Osteoblast (primary cell): ENCODE data around the gene AP5S1. TPM values are rescaled to one million over a fixed set of nuclear protein-coding genes. Genes with fewer than 3 reads are reported as not detected.
"Not testable (repeated sequence)": the region's sequence is repeated elsewhere in the genome, so short reads cannot be mapped to it uniquely, and the experiment has no call there.

Experiments used
- DNase-seq: peaks from one replicate; pipeline ENCODE4 v3.0.0; 2011; ENCODE audit warnings: low spot score, mixed read lengths; ENCODE audit not compliant: insufficient read length; ENCODE audit errors: missing footprints
- H2AFZ ChIP-seq: 2 replicates; pipeline ENCODE4 v1.6.0; 2011; ENCODE audit warnings: mild to moderate bottlenecking, low read length
- H3K27ac ChIP-seq: 2 replicates; pipeline ENCODE4 v1.5.1; 2011; ENCODE audit warnings: mild to moderate bottlenecking, low read depth, low read length, moderate library complexity
- H3K27me3 ChIP-seq: 2 replicates; pipeline ENCODE4 v1.6.0; 2012; ENCODE audit warnings: mild to moderate bottlenecking, control low read depth, inconsistent platforms, low read length, moderate library complexity; ENCODE audit not compliant: insufficient read depth
- H3K36me3 ChIP-seq: 2 replicates; pipeline ENCODE4 v1.5.1; 2011; ENCODE audit warnings: mild to moderate bottlenecking, low read length, control low read depth, moderate library complexity; ENCODE audit not compliant: insufficient read depth
- H3K4me1 ChIP-seq: 2 replicates; pipeline ENCODE4 v1.5.1; 2011; ENCODE audit warnings: mild to moderate bottlenecking, low read length, control low read depth, moderate library complexity; ENCODE audit not compliant: insufficient read depth
- H3K4me2 ChIP-seq: 2 replicates; pipeline ENCODE4 v1.6.0; 2011; ENCODE audit warnings: mild to moderate bottlenecking, low read length; ENCODE audit not compliant: insufficient read depth
- H3K4me3 ChIP-seq: fragments of 200-600 bp; sonication (generic); 3 replicates; pipeline ENCODE4 v1.5.1; 2012; ENCODE audit warnings: mild to moderate bottlenecking, low read length, inconsistent platforms; ENCODE audit not compliant: insufficient read depth
- H3K79me2 ChIP-seq: 2 replicates; pipeline ENCODE4 v1.6.0; 2012; ENCODE audit warnings: mild to moderate bottlenecking, low read length, control low read depth, inconsistent platforms; ENCODE audit not compliant: insufficient read depth
- H3K9me3 ChIP-seq: 2 replicates; pipeline ENCODE4 v1.5.1; 2011; ENCODE audit warnings: low read depth, low read length, control low read depth
- H4K20me1 ChIP-seq: 2 replicates; pipeline ENCODE4 v1.6.0; 2012; ENCODE audit warnings: mild to moderate bottlenecking, low read length, control low read depth; ENCODE audit not compliant: insufficient read depth
- total RNA-seq: library from RNA; depleted of rRNA; stranded (reverse); fragments of >200 nt; gene quantifications from 2 replicates; pipeline ENCODE4 v1.2.3, GENCODE V29; 2012
- TF ChIP-seq, protein P1 (sequence below): IDR thresholded peaks from 2 replicates; pipeline ENCODE4 v1.5.1; 2011; ENCODE audit warnings: mild to moderate bottlenecking, low read depth, low read length, moderate library complexity; ENCODE audit errors: extremely low read depth

AP5S1 gene
- total RNA-seq, 1 donor, result 25.3 TPM

DNA sequence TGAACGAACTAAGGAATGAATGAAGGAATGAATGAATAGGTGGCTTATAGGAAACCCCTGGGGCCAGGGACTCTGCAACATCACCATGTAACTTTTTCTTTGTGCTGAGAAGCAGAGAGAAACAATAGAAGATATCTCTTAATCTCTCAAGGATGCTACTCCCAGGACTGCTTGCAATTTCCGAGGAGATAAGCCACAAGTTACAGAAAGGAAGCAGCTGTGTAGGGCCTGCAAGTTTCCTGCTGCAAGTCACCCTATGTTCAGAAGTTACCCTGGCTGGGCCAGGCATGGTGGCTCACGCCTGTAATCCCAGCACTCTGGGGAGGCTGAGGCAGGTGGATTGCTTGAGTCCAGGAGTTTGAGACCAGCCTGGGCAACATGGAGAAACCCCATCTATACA, 19.0 kb downstream of the AP5S1 start:
- no peaks in the 10 kb centered on the region for H3K79me2 ChIP-seq
- H3K27ac ChIP-seq, result no peak overlapping the region
- DNase-seq, result peak; percentile 8
- H3K4me2 ChIP-seq, result no peak overlapping the region
- no peak overlapping the region for H3K4me3 ChIP-seq
- H4K20me1 ChIP-seq, result no peaks in the 10 kb centered on the region
- no peaks in the 10 kb centered on the region for H3K36me3 ChIP-seq
- no peaks in the 10 kb centered on the region for H3K9me3 ChIP-seq
- no peaks in the 10 kb centered on the region for H3K27me3 ChIP-seq
- no peak overlapping the region for H2AFZ ChIP-seq
- H3K4me1 ChIP-seq, result peaks cover 11% of the 10 kb centered on the region
- TF ChIP-seq, protein P1, sequence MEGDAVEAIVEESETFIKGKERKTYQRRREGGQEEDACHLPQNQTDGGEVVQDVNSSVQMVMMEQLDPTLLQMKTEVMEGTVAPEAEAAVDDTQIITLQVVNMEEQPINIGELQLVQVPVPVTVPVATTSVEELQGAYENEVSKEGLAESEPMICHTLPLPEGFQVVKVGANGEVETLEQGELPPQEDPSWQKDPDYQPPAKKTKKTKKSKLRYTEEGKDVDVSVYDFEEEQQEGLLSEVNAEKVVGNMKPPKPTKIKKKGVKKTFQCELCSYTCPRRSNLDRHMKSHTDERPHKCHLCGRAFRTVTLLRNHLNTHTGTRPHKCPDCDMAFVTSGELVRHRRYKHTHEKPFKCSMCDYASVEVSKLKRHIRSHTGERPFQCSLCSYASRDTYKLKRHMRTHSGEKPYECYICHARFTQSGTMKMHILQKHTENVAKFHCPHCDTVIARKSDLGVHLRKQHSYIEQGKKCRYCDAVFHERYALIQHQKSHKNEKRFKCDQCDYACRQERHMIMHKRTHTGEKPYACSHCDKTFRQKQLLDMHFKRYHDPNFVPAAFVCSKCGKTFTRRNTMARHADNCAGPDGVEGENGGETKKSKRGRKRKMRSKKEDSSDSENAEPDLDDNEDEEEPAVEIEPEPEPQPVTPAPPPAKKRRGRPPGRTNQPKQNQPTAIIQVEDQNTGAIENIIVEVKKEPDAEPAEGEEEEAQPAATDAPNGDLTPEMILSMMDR, result no peak

- not testable (repeated sequence) for DNase-seq, H3K27me3 ChIP-seq, H3K79me2 ChIP-seq, H3K4me2 ChIP-seq, H3K36me3 ChIP-seq, H2AFZ ChIP-seq, H3K4me3 ChIP-seq, H4K20me1 ChIP-seq, H3K27ac ChIP-seq, H3K9me3 ChIP-seq
- peaks cover 11% of the 10 kb centered on the region for H3K4me1 ChIP-seq
Measured at GRCh38 chr20:3840201-3840600, 19.9 kb downstream of the AP5S1 start.

DNA sequence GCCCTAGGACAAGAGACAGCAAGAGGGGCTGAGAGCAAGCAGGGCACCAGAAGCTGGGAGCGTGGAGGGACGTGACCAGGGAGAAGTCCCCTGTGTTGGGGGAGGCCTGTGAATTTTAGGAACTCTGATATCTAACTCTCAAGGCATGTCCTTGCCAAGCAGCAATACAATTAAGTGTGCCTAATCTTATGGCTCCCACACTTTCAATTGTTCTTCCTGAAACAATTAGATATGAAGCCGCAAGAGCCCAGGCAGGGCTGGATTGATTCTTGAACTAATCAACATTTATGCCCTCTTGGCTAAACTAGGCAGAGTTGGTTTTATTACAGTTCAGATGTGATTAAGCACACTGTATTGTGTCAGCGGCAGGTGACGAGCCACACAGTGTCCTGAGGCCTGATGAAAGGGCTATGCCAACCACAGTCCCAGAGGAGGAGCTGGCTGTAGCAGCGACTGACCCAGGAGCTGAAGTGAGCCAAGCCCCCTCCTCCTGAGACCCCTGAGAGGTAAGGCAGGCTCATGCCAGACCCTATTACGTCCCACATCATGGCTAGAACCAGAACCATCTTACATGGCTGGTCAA, 22.1 kb downstream of the AP5S1 start:
- Histone ChIP-seq H3K27ac (peak overlapping the region; percentile 70), H3K79me2 (peaks cover 15% of the 10 kb centered on the region), H3K4me3 (no peak overlapping the region), H3K9me3 (no peaks in the 10 kb centered on the region), H3K36me3 (no peaks in the 10 kb centered on the region), H2AFZ (peak overlapping the region; percentile 11), H3K27me3 (no peaks in the 10 kb centered on the region), H3K4me2 (no peak overlapping the region), H4K20me1 (peaks cover 3% of the 10 kb centered on the region), H3K4me1 (peaks cover 17% of the 10 kb centered on the region)
- TF ChIP-seq, protein P1, result no peak
- peak; percentile 13 for DNase-seq

DNA sequence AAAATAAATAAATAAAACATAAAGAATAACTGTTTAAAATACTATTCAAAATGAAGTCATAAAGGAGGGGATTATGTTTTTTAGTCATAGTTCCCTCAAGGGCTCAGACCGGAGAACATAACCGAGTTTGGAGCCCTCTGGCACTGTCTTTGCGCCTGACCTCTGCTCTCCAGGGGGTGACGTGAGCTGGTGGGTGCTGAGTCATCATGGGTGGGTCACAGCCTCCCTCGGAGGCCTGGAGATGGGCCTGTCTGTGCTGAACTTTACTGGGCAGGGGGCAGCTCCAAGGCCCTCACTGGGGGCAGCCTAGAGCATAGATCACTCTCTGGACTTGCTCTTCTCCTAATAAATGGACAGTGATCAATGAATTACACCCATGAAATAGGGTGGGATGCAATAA, 23.1 kb downstream of the AP5S1 start:
- Histone ChIP-seq H3K27ac (peak overlapping the region; percentile 70), H3K36me3 (no peaks in the 10 kb centered on the region), H3K79me2 (peaks cover 25% of the 10 kb centered on the region), H3K4me3 (no peak overlapping the region), H3K27me3 (no peaks in the 10 kb centered on the region), H3K9me3 (no peaks in the 10 kb centered on the region), H2AFZ (peak overlapping the region; percentile 56), H4K20me1 (peaks cover 8% of the 10 kb centered on the region), H3K4me2 (peak overlapping the region; percentile 2), H3K4me1 (peaks cover 22% of the 10 kb centered on the region)
- peak; percentile 95 for DNase-seq
- TF ChIP-seq, protein P1, result no peak

DNA sequence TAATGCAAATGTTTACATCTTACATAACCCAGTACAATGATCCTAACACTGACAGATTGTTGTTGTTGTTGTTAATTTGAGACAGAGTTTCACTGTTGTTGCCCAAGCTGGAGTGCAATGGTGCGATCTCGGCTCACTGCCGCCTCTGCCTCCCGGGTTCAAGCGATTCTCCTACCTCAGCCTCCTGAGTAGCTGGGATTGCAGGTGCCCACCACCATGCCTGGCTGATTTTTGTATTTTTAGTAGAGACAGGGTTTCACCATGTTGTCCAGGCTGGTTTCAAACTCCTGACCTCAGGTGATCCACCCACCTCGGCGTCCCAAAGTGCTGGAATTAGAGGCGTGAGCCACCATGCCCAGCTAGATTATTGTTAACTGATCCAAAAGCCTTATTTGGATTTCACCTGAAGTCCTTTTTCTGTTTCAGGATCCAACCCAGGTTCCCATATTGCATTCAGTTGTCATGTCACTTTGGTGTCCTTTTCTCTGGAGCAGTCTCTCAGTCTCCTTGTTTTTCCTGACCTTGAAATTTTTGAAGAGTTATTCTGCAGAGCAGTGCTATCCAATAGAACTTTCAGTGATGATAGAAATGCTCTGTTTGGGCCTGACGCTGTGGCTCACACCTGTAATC, 23.8 kb downstream of the AP5S1 start:
- H3K36me3 ChIP-seq, H2AFZ ChIP-seq, H3K4me2 ChIP-seq, H3K4me3 ChIP-seq, H3K9me3 ChIP-seq, H3K27me3 ChIP-seq, H4K20me1 ChIP-seq: not testable (repeated sequence)
- peak; percentile 62 for DNase-seq
- Histone ChIP-seq H3K79me2 (peaks cover 32% of the 10 kb centered on the region), H3K27ac (peak overlapping the region; percentile 70), H3K4me1 (peaks cover 22% of the 10 kb centered on the region)
